ENCODE data around the gene OR51B5.
"Not testable (repeated sequence)": the region's sequence is repeated elsewhere in the genome, so short reads cannot be mapped to it uniquely, and the experiment has no call there.

The OR51B5 gene

DNA sequence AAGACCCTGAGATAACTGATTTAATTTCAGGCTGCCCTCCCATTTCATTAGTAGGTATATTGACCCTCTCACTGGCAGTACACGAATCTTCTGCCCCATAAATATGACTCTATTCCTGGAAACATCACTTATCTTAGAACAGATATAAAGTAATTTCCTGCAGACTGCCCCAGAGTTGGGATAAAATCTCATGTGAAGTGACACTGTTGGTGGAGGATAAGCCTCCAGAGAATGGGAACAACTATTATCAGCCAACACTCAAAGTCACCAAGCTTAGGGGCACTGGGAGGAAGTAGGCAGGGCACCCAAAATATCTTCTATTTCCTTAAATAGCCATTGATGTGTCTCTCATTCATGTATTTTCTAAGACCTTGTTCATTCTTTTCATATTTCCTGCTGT, 8.2 kb downstream of the OR51B5 start:
- no peak for DNase-seq

DNA sequence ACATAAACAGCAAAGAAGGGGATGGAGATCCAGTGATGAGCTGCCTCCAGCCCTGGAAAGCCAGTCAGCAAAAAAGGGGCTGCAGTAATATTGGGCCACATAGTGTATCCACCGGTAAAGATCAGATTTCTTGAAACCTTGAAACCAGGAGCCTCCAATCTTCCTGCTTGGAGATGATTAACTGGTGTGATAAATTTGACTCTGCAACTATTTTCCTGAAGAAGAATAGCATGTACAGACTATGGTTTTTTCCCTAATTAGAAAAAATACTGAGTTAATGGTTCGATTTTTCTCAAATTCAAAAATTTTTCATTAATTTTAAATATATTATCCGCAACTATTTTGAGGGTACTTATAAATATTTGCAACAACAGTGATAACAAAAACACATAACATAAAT, 19.1 kb downstream of the OR51B5 start, which contains the start of gene OR51B2:
Gene OR51B2, minus strand, starts transcription at position 101 of the 400 bp plus-strand sequence. Its CDS starts 0 bp downstream, at position 101.
- DNase-seq = no peak

DNA sequence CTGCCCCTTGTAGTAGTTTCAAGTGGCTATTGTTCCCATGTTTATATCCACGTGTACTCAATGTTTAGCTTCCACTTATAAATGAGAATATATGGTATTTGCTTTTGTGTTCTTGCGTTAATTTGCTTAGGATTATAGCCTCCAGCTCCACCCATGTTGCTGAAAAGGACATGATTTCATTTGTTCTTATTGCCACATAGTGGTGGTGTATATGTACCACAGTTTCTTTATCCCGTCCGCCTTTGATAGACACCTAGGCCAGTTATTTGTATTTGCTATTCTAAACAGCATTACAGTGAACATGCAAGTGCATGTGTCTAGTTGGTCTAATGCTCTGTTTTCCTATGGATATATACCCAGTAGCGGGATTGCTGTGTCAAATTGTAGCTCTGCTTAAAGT, 26.0 kb downstream of the OR51B5 start:
- DNase-seq = no peak

DNA sequence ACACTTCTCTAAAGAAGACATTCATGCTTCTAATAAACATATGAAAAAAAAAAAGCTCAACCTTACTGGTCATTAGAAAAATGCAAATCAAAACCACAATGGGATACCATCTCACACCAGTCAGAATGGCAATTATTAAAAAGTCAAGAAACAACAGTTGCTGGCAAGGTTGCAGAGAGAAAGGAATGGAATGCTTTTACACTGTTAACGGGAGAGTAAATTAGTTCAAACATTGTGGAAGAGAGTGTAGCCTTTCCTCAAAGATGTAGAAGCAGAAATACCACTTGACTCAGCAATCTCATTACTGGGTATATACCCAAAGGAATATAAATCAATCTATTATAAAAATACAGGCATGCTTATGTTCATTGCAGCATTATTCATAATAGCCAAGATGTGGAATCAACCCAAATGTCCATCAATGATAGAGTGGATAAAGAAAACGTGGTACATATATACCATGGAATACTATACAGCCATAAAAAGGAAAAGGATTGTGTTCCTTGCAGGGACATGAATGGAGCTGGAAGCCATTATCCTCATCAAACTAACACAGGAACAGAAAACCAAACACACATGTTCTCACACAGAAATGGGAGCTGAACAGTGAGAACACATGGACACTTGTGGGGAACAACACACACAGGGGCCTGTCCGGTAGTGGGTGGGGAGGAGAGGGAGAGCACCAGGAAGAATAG, 29.8 kb downstream of the OR51B5 start:
- not testable (repeated sequence) for DNase-seq

DNA sequence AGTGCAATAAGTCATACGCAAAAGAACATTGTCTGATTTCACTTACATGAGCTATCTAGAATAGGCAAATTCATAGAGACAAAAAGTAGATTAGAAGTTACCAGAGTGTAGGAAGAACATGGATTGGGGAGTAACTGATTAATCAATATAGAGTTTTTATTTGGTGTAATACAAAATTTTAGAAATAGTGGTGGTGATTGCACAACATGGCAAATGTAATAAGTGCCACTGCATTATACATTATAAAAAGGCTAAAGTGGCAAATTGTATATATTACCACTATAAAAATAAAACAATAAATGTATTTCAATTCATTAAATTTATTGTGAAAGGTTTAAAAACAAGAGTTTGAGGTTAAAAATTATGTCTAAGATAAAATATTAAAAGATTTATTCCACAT, 32.9 kb downstream of the OR51B5 start:
- no peak for DNase-seq

DNA sequence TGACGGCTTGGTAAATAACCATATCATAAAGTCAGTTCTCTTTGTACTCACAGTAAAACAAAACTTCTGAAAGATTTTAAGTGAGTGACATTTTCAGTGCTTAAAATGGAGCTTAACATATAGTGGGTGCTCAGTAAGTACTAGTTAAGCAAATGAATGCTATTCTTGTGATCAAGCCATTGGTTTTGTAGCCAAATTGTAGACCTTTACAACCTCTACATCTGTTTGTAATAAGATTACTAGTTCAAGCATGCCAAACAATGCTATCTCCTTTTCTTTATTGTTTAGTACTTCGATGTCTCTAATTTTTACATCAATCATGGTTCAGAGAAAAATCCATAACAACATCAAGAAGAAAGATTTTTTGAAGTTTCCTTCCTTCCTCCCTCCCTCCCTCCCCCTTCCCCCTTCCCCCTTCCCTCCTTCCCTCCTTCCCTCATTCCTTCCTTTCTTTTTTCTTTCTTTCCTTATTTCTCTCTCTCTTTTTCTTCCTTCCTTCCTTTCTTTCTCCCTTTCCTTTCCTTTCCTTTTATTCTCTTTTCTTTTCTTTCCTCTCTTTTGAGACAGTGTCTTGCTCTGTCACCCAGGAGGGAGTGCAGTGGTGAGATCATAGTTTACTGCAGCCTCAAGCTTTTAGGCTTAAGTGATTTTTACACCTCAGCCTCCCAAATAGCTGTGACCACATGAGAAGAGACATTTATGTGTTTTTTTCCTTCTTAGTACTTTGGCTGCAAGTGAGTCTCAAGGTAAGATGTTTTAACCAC, 35.9 kb downstream of the OR51B5 start:
- DNase-seq = no peak

DNA sequence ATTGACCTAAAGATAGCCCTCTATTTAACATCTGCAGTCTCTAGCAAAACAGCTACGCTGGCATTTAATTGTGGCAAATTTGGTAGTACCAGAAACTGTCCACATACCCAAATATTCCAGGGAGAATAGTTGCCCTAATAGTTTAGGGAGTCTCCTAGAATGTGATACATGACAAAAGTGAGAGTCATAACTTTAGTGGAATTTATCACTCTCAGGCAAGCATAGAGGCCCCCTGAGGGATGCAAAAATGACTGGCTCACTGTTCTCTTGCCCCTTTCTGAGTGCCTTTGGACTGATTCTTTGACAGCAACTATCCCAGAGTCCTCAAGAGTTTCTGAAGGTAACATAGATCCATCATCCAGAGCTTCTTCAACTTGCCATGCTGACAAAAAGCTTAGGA, 39.3 kb downstream of the OR51B5 start:
- no peak for DNase-seq

DNA sequence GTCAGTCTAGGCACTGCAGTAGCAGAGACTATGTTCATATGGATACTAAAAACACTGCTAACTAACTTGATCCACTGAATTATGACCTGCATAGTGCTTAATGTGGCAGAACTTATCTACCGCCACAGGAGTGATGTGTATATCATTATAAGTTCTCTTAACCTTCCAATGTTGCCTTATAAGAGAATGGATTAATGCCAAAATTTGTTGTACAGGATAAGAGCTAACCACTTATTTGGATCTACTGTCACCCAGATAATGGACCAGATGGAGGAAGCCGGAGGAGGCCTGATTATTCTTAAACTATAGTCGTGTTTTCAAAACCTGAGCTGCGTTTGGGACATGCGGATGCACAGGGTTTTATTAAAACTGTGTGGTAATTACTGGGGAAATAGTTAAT, 39.7 kb downstream of the OR51B5 start:
- DNase-seq = no peak

DNA sequence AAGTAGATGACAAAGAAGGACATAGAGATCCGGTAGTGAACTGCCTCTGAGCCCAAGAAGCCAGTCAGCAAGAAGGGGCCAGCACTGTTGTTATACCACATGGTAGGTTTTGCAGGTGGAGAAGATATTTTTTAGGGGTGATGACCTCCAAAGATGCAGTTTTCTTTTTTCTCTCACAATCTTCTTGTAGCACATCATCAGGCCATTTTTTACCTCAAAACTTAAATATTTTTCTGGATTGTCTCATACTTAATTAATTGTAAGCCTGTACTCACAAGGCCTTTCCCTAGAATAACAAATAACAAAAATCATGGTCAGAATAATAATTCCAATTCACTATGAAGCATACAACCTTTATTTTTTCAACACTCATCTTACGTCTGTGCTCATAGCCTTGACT, 41.5 kb downstream of the OR51B5 start, which contains the start of gene OR51B4:
Gene OR51B4, minus strand, starts transcription at position 101 of the 400 bp plus-strand sequence. Its CDS starts 0 bp downstream, at position 101.
- no peak for DNase-seq

DNA sequence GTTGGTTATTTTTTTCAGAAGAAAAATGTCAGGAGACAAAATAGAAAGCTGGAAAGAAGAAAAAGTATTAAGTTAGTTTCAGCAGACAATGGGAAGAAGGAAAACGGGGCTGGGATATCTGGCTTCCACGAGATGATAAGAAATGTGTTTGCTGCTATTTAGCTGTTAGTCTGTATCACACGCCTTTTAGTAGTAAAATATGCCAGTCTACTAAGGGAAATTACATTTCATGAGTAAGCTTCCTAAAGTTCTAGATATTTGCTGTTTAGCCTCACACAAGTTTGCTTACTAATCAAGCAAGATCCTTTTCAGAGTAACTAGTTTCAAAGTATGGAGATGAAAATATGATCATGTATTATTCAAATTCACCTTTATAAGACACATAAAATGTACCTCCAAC, 43.1 kb downstream of the OR51B5 start:
- DNase-seq = no peak

DNA sequence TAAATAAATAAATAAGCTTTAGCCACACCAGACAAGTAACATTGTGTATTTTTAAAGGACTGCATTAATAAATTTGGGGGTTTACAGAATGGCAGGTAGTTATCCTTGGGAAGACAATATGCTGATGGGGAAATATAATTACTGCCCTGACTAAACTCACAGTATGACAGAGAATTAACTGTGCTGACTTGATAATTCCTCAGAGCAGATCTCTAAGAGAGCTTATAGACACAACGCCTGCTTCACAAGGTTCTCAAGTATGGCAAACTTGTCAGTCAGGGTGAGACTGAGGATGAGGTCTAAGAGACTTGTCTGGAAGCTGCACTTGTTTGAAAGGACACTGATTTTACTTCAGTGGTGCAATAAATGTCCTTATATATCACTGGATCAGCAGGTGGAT, 44.9 kb downstream of the OR51B5 start:
- no peak for DNase-seq

DNA sequence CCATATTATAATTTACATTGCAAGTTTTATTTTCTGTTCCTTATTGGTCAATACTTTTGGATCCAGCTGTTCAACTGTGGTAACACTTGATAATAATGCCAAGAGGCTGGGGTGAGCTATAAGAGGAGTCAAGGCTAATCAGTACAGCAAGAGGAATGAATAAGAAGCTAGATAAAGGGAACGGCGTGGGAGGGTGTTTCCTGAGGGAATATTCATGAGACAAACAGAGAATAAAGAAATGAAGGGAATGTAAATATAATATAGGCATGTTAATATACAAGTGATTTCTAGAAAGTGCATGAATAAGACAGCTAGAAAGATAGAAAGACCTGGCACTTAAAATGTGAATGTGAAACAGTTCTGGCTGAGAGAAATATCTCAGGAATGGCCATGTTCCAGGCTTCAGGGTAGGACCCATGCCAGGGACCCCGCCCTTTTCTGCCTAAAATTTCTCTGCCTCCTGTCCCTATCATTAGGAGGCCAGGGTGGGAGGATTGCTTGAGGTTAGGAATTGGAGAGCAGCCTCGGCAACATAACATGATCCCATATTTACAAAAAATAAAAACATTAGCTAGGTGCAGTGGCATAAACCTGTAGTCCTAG, 45.5 kb downstream of the OR51B5 start:
- DNase-seq = no peak

DNA sequence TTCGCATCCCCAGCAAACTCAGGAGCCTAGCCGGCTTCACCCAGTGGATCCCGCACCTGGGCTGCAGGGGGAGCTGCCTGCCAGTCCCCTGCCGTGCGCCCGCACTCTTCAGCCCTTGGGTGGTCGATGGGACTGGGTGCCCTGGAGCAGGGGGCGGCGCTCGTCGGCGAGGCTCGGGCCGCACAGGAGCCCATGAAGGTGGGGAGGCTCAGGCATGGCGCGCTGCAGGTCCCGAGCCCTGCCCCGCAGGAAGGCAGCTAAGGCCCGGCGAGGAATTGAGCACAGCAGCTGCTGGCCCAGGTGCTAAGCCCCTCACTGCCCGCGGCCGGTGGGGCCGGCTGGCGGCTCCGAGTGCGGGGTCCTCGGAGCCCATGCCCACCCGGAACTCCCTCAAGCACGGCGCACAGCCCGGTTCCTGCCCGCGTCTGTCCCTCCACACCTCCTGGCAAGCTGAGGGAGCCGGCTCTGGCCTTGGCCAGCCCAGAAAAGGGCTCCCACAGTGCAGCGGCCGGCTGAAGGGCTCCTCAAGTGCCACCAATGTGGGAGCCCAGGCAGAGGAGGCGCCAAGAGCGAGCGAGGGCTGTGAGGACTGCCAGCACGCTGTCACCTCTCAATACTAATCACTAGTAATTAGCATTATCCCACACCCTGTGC, 48.9 kb downstream of the OR51B5 start:
- DNase-seq = not testable (repeated sequence)

DNA sequence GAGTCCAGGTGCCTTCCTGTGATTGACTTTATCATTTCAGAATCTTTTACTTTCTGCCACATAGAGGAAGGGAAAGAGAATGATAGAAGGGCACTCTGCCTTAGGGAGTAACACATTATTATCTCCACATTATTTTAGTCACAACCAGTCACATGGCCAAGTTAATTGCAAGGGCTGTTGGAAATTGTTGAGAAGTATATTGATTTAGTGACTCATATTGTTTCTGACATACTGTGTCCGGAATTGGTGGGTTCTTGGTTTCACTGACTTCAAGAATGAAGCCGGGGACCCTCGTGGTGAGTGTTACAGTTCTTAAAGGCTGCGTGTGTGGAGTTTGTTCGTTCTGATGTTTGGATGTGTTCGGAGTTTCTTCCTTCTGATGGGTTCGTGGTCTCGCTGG, 50.3 kb downstream of the OR51B5 start:
- no peak for DNase-seq
